ENCODE data around the gene SH3RF1. TPM values are rescaled to one million over a fixed set of nuclear protein-coding genes. Genes with fewer than 3 reads are reported as not detected.
"Not testable (repeated sequence)": the region's sequence is repeated elsewhere in the genome, so short reads cannot be mapped to it uniquely, and the experiment has no call there.

The SH3RF1 gene
- total and polyA plus RNA-seq, 5 experiments from 2014 or later: 0.16 TPM; not detected in 4

DNA sequence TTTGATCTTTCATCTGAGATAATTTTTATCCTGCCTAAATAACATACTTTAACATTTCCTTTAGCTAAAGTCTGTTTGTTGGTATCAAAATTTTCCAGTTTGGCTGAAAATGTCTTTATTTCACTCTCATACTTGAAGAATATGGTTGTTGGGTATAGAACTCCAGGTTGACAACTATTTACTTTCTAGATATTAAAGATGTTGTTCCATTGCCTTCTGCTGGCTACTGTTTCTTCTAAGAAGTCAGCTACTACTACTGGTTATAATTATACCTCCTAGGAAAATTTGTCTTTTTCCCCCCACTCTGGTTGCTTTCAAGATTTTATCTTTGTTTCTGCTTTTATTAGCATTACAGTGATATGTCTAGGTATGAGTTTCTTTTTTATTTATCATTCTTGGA is 75.7 kb downstream of the SH3RF1 start:
- Mint-ChIP-seq H3K27me3 (peaks cover 0 to 19% (median 3%) of the 10 kb centered on the region in 5 donors), H3K4me3 (no peak overlapping the region), H3K27ac (no peak overlapping the region), H3K9me3 (peaks cover 0 to 23% (median 12%) of the 10 kb centered on the region in 9 donors), H3K36me3 (peaks cover 0 to 22% (median 0%) of the 10 kb centered on the region in 3 donors), H3K4me1 (peaks cover 0 to 6% (median 0%) of the 10 kb centered on the region in 4 donors)
- no peak for DNase-seq
- no peak for ATAC-seq
- POLR2A ChIA-PET: no interaction called here

DNA sequence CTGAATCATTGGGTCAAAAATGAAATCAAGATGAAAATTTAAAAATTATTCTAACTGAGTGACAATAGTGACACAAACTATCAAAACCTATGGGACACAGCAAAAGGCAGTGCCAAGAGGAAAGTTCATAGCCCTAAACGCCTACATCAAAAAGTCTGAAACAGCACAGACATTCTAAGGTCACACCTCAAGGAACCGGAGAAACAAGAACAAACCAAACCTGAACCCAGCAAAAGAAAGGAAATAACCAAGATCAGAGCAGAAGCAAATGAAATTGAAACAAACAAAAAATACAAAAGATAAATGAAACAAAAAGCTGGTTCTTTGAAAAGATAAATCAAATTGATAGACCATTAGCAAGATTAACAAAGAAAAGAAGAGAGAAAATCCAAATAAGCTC is 80.8 kb downstream of the SH3RF1 start:
- DNase-seq, H3K27ac Mint-ChIP-seq, ATAC-seq, H3K9me3 Mint-ChIP-seq, POLR2A ChIA-PET, H3K36me3 Mint-ChIP-seq, H3K4me3 Mint-ChIP-seq: not testable (repeated sequence)
- peaks cover 0 to 17% (median 0%) of the 10 kb centered on the region in 4 donors for H3K4me1 Mint-ChIP-seq
- H3K27me3 Mint-ChIP-seq: peaks cover 0 to 18% (median 5%) of the 10 kb centered on the region in 5 donors

DNA sequence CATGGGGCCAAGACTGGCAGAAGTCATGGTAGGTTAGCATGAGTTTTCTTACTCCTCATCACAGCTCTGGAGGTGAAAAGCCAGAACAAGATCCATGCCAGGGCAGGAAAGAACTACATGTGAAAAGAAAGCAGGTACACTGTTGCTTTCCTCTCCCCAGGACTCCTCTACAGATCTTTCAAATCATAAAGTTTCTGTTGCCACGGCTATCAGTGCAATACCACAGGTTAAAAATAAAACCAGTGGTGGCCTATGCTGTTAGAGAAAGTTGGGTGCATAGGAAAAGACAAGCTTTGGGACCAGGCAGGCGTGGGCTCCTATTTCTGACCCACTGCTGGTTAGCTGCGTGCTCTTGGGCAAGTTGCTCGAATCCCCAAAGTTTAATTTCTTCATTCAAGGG is 81.4 kb downstream of the SH3RF1 start:
- Mint-ChIP-seq H3K4me3 (no peak overlapping the region), H3K4me1 (peaks cover 0 to 17% (median 0%) of the 10 kb centered on the region in 4 donors), H3K27me3 (peaks cover 0 to 19% (median 5%) of the 10 kb centered on the region in 5 donors), H3K27ac (no peak overlapping the region), H3K9me3 (peaks cover 0 to 5% (median 0%) of the 10 kb centered on the region in 9 donors), H3K36me3 (no peaks in the 10 kb centered on the region)
- DNase-seq (no peak), ATAC-seq (no peak)
- POLR2A ChIA-PET: no interaction called here

DNA sequence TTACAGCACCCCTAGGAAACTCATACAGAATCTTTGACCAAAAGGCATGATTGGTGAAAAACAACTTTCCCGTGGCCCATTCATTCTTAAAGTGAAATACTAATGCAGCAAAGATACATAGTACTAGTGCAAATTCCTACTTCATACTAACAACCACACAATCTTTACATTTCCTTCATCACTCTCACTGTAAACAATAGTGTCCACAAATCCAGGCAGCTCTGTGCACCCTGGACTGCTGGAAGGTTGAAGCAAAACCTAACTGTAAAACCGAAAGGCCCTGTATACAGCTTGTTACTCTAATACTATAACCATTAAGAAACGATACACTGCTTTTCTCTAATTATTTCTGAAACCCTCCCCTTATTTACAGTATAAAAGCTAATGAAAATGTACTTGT is 82.6 kb downstream of the SH3RF1 start:
- ATAC-seq: no peak
- H3K27me3 Mint-ChIP-seq: peaks cover 0 to 23% (median 5%) of the 10 kb centered on the region in 5 donors
- no peak overlapping the region for H3K27ac Mint-ChIP-seq
- POLR2A ChIA-PET: no interaction called here
- H3K4me1 Mint-ChIP-seq: peaks cover 0 to 17% (median 0%) of the 10 kb centered on the region in 4 donors
- DNase-seq: no peak
- no peaks in the 10 kb centered on the region for H3K36me3 Mint-ChIP-seq
- H3K4me3 Mint-ChIP-seq: no peak overlapping the region
- H3K9me3 Mint-ChIP-seq: peaks cover 0 to 2% (median 0%) of the 10 kb centered on the region in 9 donors

DNA sequence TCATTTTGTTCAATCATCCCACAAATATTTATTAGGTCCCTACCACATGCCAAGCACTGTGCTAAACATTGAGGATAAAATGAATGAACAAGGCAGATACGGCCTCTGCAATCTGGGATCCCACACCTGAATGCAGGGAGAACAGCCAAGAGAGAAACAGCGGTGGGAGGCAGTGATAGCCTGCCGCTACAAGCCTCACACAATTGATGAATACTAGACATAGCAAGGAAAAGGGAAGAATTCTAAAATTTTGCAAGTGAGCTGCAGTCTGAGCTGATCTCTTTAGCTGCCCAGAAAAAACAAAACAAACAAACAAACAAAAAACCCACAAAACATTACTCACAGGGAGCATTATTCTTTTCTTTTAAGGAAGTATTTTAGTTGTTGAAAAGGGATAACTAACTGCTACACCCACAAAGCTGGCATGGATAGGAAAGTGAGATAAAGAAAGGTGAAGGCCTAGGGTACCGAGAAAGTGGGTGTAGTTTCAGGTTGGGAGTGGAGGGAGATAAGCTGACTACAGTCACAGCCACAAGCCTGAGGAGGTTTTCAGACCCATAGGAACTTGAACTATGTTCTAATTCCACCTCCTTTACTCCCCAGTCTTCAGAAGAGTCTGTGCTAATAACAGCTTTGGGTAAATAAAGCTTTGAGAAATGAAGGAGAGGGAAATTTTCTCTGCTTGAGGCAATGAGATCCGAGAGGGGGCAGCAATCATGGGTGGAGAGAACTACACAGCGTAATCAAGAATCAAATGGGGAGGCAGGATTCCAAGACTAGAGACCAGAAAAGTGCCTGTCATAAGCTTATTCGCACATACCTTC is 85.4 kb downstream of the SH3RF1 start:
- H3K9me3 Mint-ChIP-seq: no peaks in the 10 kb centered on the region
- H3K27me3 Mint-ChIP-seq: peaks cover 0 to 31% (median 8%) of the 10 kb centered on the region in 5 donors
- no peaks in the 10 kb centered on the region for H3K36me3 Mint-ChIP-seq
- POLR2A ChIA-PET: no interaction called here
- H3K27ac Mint-ChIP-seq: no peak overlapping the region
- peaks cover 0 to 15% (median 0%) of the 10 kb centered on the region in 4 donors for H3K4me1 Mint-ChIP-seq
- no peak overlapping the region for H3K4me3 Mint-ChIP-seq
- DNase-seq (no peak), ATAC-seq (no peak)

DNA sequence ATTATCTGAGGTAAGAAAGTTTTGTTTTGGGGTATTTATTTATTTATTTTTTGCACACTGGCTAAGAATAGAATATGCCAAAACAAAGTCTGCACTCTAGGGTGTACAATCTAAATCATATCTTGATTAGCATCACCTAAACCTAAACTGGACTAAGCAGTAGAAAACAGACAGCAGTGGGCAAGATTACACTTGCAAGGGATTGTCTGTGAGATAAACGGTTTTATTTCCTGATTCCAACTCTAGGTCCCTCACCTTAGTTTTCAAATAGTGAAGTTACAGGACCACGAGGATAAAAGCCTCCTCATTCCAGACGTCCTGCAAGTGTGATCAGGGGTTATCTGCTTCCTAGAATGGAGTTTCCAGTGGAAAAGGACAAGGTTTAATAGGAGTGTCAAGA is 86.1 kb downstream of the SH3RF1 start:
- Mint-ChIP-seq H3K36me3 (no peaks in the 10 kb centered on the region), H3K4me1 (peaks cover 0 to 10% (median 0%) of the 10 kb centered on the region in 4 donors), H3K27me3 (peaks cover 0 to 31% (median 8%) of the 10 kb centered on the region in 5 donors), H3K27ac (no peak overlapping the region), H3K9me3 (no peaks in the 10 kb centered on the region), H3K4me3 (no peak overlapping the region)
- no peak for ATAC-seq
- no peak for DNase-seq
- POLR2A ChIA-PET: no interaction called here

DNA sequence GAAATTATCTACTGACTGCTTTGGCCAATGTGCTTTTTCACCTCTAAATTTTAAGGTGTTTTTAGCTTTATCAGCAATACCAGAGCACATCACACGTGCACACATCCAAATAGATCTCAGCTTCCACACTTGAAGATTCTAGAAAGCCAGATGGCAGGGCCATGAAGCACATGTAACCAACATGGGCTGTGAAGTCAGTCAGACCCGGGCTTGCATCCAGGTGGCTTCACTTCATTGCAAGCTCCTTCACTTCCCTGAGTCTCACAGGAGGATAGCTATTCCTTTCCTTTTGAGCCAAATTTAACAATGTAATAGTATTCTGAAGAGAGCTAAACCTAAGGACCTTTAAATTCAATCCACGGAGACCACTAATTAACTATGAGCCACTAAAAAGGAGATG is 86.5 kb downstream of the SH3RF1 start:
- POLR2A ChIA-PET: interaction anchor here (0.7 kb wide), 1 partner anchor 430 kb away, joined by 3 read pairs; no protein-coding TSS in a partner anchor
- ATAC-seq (no peak), DNase-seq (no peak)
- H3K4me1 Mint-ChIP-seq: peaks cover 0 to 5% (median 0%) of the 10 kb centered on the region in 4 donors
- no peaks in the 10 kb centered on the region for H3K9me3 Mint-ChIP-seq
- H3K27ac Mint-ChIP-seq: no peak overlapping the region
- no peak overlapping the region for H3K4me3 Mint-ChIP-seq
- H3K27me3 Mint-ChIP-seq: peaks cover 0 to 31% (median 8%) of the 10 kb centered on the region in 5 donors
- H3K36me3 Mint-ChIP-seq: no peaks in the 10 kb centered on the region

DNA sequence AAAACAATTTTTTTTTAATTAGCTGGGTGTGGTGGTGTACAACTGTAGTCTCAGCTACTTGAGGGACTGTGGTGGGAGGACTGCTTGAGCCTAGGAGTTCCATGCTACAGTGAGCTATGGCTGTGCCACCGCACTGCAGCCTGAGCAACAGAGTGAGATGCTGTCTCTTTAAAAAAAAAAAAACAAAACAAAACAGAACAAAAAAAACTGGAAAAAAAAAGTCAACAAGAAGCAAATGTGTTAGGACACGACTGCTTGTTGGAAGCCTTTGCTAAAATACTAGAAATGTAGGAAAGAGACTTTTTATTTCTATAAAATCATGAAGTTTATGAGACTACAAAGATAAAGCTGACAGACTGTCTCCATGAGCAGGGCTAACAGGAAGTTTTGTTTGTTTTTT is 87.2 kb downstream of the SH3RF1 start:
- H3K27ac Mint-ChIP-seq: no peak overlapping the region
- ATAC-seq: no peak
- H3K9me3 Mint-ChIP-seq: no peaks in the 10 kb centered on the region
- no peak overlapping the region for H3K4me3 Mint-ChIP-seq
- no peaks in the 10 kb centered on the region for H3K36me3 Mint-ChIP-seq
- POLR2A ChIA-PET: interaction anchor here (0.7 kb wide), 1 partner anchor 431 kb away, joined by 3 read pairs; no protein-coding TSS in a partner anchor
- peaks cover 0 to 31% (median 8%) of the 10 kb centered on the region in 5 donors for H3K27me3 Mint-ChIP-seq
- DNase-seq: no peak
- H3K4me1 Mint-ChIP-seq: no peaks in the 10 kb centered on the region

DNA sequence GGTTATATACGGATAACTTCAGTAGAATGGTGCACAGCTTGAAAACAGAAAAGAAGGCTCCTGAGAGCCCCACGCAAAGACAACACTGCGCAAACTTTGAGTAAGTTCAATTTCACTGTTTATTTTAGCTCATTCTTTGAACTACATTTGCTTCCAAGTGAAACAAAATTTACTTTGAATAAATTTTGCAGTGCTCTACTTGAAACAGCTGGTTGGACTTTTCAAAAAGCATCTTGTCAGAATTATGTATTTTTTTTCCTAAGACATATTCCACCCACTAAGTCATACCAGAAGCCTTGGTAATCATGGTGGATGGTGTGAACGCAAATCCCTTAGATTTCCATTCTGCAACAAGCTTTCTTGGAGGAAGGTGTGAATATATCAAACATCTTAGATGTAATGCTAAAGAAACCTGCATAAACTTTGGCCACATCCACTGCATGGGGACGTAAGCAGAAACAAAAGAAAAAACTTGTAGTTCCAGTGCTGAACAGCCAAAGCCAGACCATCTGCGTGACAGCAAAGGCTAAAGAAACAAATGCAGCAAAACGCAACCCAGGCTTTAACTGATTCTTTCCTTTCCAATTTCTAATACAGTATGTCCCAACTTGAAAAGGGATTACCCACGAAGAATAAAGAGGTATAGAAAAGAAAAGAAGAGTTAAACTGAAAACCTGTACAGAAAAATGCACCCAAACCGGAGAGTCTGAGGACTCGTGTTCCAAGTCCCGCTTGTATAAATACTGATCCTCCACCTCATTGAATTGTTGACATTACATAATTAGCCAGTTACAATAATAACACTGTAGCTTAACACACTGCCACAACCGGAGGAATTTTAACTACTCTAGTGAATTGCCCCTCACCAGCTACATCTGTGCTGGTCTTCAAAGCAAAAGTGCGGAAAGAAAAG is 90.9 kb downstream of the SH3RF1 start:
- Mint-ChIP-seq H3K27me3 (peaks cover 0 to 19% (median 3%) of the 10 kb centered on the region in 5 donors), H3K4me1 (peaks cover 0 to 9% (median 0%) of the 10 kb centered on the region in 4 donors), H3K27ac (no peak overlapping the region), H3K36me3 (no peaks in the 10 kb centered on the region), H3K9me3 (no peaks in the 10 kb centered on the region), H3K4me3 (no peak overlapping the region)
- POLR2A ChIA-PET: no interaction called here
- no peak for DNase-seq
- no peak for ATAC-seq

DNA sequence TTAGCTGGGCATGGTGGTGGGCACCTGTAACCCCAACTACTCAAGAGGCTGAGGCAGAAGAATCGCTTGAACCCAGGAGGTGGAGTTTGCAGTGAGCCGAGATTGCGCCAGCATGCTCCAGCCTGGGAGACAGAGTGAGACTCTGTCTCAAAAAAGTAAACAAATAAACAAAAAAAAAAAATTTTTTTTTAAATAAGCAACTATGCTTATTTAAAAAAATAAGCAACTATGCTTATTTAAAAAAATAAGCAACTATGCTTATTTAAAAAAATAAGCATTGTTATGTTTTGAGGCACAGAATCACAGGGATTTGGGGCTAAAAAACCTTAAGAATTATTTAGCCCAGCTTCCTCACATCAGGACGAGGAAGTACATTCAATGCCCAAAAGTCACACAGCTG is 92.7 kb downstream of the SH3RF1 start:
- ATAC-seq, H3K9me3 Mint-ChIP-seq, POLR2A ChIA-PET, H3K4me3 Mint-ChIP-seq, H3K27ac Mint-ChIP-seq, DNase-seq, H3K36me3 Mint-ChIP-seq: not testable (repeated sequence)
- Mint-ChIP-seq H3K27me3 (peaks cover 0 to 19% (median 3%) of the 10 kb centered on the region in 5 donors), H3K4me1 (peaks cover 0 to 11% (median 0%) of the 10 kb centered on the region in 4 donors)

DNA sequence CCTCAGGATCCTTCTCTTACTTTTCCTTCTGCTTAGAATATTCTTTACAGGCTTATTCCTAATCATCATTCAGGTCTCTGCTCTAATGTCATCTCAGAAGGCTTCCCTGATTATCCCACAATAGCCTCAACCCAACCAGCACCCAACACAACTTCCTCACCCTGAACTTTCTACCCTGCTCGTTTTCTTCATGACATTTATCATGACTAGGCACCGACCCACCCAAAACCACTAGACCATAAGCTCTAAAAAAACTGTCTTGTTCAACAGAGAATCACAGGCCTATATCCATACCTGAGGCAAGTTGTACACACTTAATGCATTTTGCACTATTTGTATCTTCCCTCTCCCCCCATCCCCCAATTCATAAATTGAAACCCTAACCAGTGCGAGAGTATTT is 95.3 kb downstream of the SH3RF1 start:
- H3K27me3 Mint-ChIP-seq: peaks cover 0 to 3% (median 0%) of the 10 kb centered on the region in 5 donors
- peaks cover 0 to 11% (median 0%) of the 10 kb centered on the region in 4 donors for H3K4me1 Mint-ChIP-seq
- POLR2A ChIA-PET: no interaction called here
- no peak for ATAC-seq
- H3K27ac Mint-ChIP-seq: no peak overlapping the region
- H3K36me3 Mint-ChIP-seq: no peaks in the 10 kb centered on the region
- H3K4me3 Mint-ChIP-seq: no peak overlapping the region
- DNase-seq: no peak
- no peaks in the 10 kb centered on the region for H3K9me3 Mint-ChIP-seq

DNA sequence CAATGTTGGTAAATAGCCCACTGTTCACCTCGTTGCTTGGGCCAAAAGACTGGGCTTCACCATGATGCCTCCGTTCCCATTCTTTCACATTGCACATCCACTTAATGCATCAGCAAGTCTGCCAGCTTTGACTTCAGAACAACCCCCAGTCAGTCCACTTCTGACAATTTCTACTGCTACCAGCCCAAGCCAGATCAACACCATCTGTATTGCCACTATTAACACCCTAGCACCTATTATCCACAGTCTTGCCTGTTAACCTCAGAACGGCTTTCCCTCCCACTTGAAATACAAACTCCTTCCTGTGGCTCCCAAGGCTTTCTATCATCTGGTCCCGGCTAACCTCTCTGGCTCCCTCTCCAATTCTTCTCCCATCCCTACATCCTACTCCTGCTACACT is 95.7 kb downstream of the SH3RF1 start:
- POLR2A ChIA-PET: no interaction called here
- H3K27ac Mint-ChIP-seq: no peak overlapping the region
- peaks cover 0 to 11% (median 0%) of the 10 kb centered on the region in 4 donors for H3K4me1 Mint-ChIP-seq
- H3K27me3 Mint-ChIP-seq: peaks cover 0 to 3% (median 0%) of the 10 kb centered on the region in 5 donors
- no peak for DNase-seq
- H3K9me3 Mint-ChIP-seq: no peaks in the 10 kb centered on the region
- H3K4me3 Mint-ChIP-seq: no peak overlapping the region
- H3K36me3 Mint-ChIP-seq: no peaks in the 10 kb centered on the region
- no peak for ATAC-seq

DNA sequence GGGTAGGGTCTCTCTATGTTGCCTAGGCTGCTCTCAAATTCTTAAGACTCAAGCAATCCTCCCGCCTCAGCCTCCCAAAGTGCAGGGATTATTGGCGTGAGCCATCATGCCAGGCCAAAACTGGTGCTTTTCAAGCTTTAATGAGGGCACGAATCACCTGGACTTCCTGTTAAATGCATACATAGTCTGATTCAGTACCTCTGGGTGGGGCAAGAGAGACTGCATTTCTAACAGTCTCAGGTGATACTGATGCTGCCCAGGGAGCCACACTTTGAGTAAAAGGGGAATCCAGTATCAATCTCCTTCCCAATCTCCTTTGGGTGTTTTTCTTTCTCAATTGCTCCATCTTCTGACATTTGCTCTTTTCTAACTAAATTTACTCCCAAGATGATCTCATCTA is 96.5 kb downstream of the SH3RF1 start:
- Mint-ChIP-seq H3K9me3 (no peaks in the 10 kb centered on the region), H3K36me3 (no peaks in the 10 kb centered on the region), H3K4me1 (peaks cover 0 to 11% (median 0%) of the 10 kb centered on the region in 4 donors), H3K4me3 (no peak overlapping the region), H3K27me3 (peaks cover 0 to 3% (median 0%) of the 10 kb centered on the region in 5 donors), H3K27ac (no peak overlapping the region)
- POLR2A ChIA-PET: no interaction called here
- no peak for ATAC-seq
- no peak for DNase-seq

Data from naive thymus-derived CD8-positive, alpha-beta T cell (primary cell).